Muscle layer of colon (tissue), 2 donors: ENCODE results near the gene GRIN3A.

Experiments used
- H3K27ac ChIP-seq: one replicate; pipeline ENCODE4 v1.7.0; 2013; ENCODE audit warnings: low read depth, mild to moderate bottlenecking, low read length, moderate library complexity
- H3K27me3 ChIP-seq, 2 donors: one replicate each; pipeline ENCODE4 v1.7.0; 2013; ENCODE audit warnings: low read length in 2 of 2, mild to moderate bottlenecking in 2 of 2; ENCODE audit not compliant: insufficient read depth in 2 of 2, control insufficient read depth in 1 of 2
- H3K36me3 ChIP-seq: one replicate; pipeline ENCODE4 v1.7.0; 2013; ENCODE audit warnings: mild to moderate bottlenecking, low read length; ENCODE audit not compliant: insufficient read depth
- H3K4me1 ChIP-seq: one replicate; pipeline ENCODE4 v1.7.0; 2013; ENCODE audit warnings: mild to moderate bottlenecking, low read length; ENCODE audit not compliant: insufficient read depth
- H3K4me3 ChIP-seq, 2 donors: one replicate each; pipeline ENCODE4 v1.7.0; 2013; ENCODE audit warnings: low read length in 2 of 2, low read depth in 1 of 2, mild to moderate bottlenecking in 1 of 2, moderate library complexity in 1 of 2
- H3K9ac ChIP-seq: one replicate; pipeline ENCODE4 v1.7.0; 2013; ENCODE audit warnings: low read length
- H3K9me3 ChIP-seq: one replicate; pipeline ENCODE4 v1.7.0; 2013; ENCODE audit warnings: mild to moderate bottlenecking, low read length
- donor health status: abdominal sarcoma.
- donor health status: Adenocarcinoma of cecum.

The GRIN3A gene

GRCh38 chr9:101664453-101664852, 74.0 kb downstream of the GRIN3A start:
- Histone ChIP-seq H3K4me3 (no peak overlapping the region), H3K36me3 (no peaks in the 10 kb centered on the region), H3K27me3 (no peaks in the 10 kb centered on the region), H3K9me3 (no peaks in the 10 kb centered on the region), H3K9ac (no peak overlapping the region), H3K4me1 (no peaks in the 10 kb centered on the region), H3K27ac (no peak overlapping the region)

DNA sequence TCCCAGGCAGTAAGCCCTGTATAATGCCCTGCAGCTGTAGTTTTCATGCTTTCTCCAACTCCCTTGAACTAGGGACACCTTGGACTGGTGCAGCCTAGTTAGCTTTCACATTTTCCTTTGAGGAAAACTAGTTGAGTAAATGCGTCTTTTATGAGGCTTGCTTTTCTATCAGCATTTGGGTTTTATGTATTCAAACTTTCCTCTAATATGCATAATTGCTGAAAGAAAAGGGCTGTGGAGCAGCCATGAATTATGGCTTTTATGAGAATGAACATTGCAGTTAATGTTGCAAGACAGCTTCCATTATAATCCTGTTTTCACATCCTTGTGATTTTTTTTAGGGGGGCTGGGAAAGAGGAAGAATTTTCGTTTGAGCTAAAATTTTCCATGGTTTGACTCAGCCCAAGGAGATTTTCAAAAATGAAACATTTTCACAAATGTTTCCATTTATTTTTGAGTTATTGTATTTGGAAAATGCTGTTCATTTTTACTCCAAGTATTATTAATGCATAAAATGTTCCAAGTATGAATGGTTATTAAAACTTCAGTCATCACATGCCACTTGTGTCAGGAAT, 85.8 kb downstream of the GRIN3A start:
- H3K4me1 ChIP-seq: no peaks in the 10 kb centered on the region
- no peak overlapping the region for H3K27ac ChIP-seq
- H3K9ac ChIP-seq: no peak overlapping the region
- no peaks in the 10 kb centered on the region for H3K9me3 ChIP-seq
- no peaks in the 10 kb centered on the region for H3K36me3 ChIP-seq
- no peak overlapping the region for H3K4me3 ChIP-seq
- no peaks in the 10 kb centered on the region for H3K27me3 ChIP-seq

DNA sequence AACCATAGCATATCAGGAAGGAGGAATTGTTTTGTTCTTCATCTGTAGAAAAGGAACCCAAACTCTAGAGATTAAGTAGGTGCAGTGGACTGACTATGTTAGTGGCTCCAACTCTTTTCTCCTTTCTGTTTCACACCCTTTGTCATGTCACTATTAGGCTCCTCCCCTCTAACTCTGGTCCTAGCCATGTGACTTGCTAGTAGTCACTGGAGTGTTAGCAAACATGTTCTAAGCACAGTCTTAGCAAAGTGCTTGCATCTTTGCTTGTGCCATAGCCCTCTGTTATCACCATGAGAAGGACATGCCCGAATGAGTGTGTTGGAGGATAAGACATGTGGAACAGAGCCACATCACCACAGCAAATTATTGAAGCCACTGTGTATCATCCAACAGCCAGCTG, 88.3 kb downstream of the GRIN3A start:
- Histone ChIP-seq H3K9ac (no peak overlapping the region), H3K36me3 (no peaks in the 10 kb centered on the region), H3K27ac (no peak overlapping the region), H3K9me3 (no peaks in the 10 kb centered on the region), H3K4me1 (no peaks in the 10 kb centered on the region), H3K27me3 (no peaks in the 10 kb centered on the region), H3K4me3 (no peak overlapping the region)

DNA sequence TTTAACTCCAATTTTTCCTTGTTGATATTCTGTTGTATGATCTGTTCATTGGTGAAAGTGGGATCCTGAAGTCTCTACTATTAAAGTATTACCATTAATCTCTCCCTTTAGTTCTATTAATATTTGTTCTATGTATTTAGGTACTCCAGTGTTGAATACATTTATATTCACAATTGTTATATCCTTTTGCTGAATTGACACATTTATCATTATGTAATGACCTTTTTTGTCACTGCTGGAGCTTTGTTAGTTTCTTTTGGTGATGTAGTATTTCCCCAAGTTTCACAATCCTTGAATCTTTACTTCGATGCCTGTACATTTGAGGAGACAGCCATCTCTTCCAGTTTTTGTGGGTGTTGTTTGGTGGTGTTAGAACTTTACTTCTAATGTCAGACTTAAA, 90.0 kb downstream of the GRIN3A start:
- Histone ChIP-seq H3K9me3 (no peaks in the 10 kb centered on the region), H3K4me3 (no peak overlapping the region), H3K4me1 (no peaks in the 10 kb centered on the region), H3K9ac (no peak overlapping the region), H3K36me3 (no peaks in the 10 kb centered on the region), H3K27me3 (no peaks in the 10 kb centered on the region), H3K27ac (no peak overlapping the region)

GRCh38 chr9:101639785-101640665, 98.4 kb downstream of the GRIN3A start:
- no peaks in the 10 kb centered on the region for H3K27me3 ChIP-seq
- peaks cover 11% of the 10 kb centered on the region for H3K4me1 ChIP-seq
- H3K9me3 ChIP-seq: no peaks in the 10 kb centered on the region
- no peak overlapping the region for H3K9ac ChIP-seq
- no peak overlapping the region for H3K27ac ChIP-seq
- no peak overlapping the region for H3K4me3 ChIP-seq
- no peaks in the 10 kb centered on the region for H3K36me3 ChIP-seq

DNA sequence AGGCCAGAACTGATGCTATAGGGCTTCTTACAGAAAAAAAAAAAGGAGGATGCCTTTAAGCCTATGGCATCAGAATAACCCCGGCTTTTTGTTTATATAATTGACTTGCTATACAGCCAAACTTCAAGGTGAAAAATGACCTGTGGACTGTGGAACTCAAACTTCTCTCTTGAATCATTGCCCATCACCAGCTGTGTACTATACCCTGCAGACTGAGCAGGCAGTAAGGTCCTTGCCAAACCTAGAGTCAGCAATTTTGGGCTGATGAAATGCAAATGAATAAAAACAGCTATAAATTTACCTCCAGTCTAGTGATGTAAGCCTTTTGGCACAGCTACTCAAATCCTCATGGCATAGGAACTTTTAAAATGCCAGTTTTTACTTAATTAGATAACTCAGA, 99.1 kb downstream of the GRIN3A start:
- Histone ChIP-seq H3K9me3 (no peaks in the 10 kb centered on the region), H3K9ac (no peak overlapping the region), H3K4me1 (peaks cover 11% of the 10 kb centered on the region), H3K27ac (no peak overlapping the region), H3K4me3 (no peak overlapping the region), H3K36me3 (no peaks in the 10 kb centered on the region), H3K27me3 (no peaks in the 10 kb centered on the region)

DNA sequence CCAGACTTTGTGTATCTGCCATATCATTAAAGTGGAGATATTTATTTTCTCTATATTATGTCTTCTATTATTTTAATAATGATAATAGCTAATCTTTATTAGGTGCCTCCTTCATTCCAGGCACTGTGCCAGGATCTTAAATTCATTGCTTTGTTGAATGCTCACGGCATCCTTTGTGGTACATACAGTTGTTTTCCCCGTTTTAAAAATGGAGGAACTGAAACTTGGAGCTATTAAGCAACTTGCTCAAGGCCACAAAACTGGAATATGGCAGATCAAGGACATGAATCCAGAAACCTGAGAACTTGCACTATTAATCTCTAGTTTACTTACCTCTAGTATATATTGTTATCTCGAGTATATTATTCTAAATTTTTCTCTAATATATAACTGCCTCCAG, 102.2 kb downstream of the GRIN3A start:
- Histone ChIP-seq H3K4me3 (no peak overlapping the region), H3K9me3 (no peaks in the 10 kb centered on the region), H3K9ac (no peak overlapping the region), H3K27ac (no peak overlapping the region), H3K4me1 (peaks cover 11% of the 10 kb centered on the region), H3K27me3 (no peaks in the 10 kb centered on the region), H3K36me3 (no peaks in the 10 kb centered on the region)

GRCh38 chr9:101635473-101635872, 103.0 kb downstream of the GRIN3A start:
- H3K27me3 ChIP-seq: no peaks in the 10 kb centered on the region
- no peak overlapping the region for H3K9ac ChIP-seq
- peaks cover 11% of the 10 kb centered on the region for H3K4me1 ChIP-seq
- H3K27ac ChIP-seq: no peak overlapping the region
- no peaks in the 10 kb centered on the region for H3K9me3 ChIP-seq
- no peak overlapping the region for H3K4me3 ChIP-seq
- H3K36me3 ChIP-seq: no peaks in the 10 kb centered on the region

GRCh38 chr9:101634741-101635409, 103.6 kb downstream of the GRIN3A start:
- no peaks in the 10 kb centered on the region for H3K27me3 ChIP-seq

DNA sequence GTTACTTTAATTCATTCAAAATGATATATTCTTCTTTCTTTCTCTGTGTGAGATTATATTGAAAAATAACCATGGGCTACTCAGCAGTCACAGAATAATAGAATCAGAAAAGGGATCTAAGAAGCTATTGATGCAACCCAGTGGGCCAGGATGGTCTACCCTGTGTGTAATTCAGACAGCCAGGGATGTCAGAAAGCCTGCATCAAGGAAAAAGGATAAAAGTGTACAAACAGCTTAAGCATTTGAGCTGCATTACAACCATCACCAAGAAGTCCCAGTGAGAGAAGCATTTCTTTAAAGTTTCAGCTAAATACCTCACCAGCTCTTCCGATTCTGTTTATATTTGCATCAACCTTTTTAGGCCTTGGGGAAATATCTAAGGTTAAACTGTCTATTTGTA, 105.8 kb downstream of the GRIN3A start:
- no peak overlapping the region for H3K4me3 ChIP-seq
- H3K27me3 ChIP-seq: no peaks in the 10 kb centered on the region
- H3K4me1 ChIP-seq: no peaks in the 10 kb centered on the region
- H3K9ac ChIP-seq: no peak overlapping the region
- H3K9me3 ChIP-seq: no peaks in the 10 kb centered on the region
- H3K27ac ChIP-seq: no peak overlapping the region
- H3K36me3 ChIP-seq: no peaks in the 10 kb centered on the region

More at GRCh38 chr9:101634741-101635409, 103.6 kb downstream of the GRIN3A start:
- H3K9me3 ChIP-seq: no peaks in the 10 kb centered on the region
- H3K27ac ChIP-seq: no peak overlapping the region
- no peaks in the 10 kb centered on the region for H3K36me3 ChIP-seq
- no peak overlapping the region for H3K9ac ChIP-seq
- H3K4me3 ChIP-seq: no peak overlapping the region
- H3K4me1 ChIP-seq: peaks cover 9% of the 10 kb centered on the region

- Histone ChIP-seq H3K9me3 (no peaks in the 10 kb centered on the region), H3K9ac (no peak overlapping the region), H3K27ac (no peak overlapping the region), H3K4me1 (no peaks in the 10 kb centered on the region), H3K27me3 (no peaks in the 10 kb centered on the region), H3K4me3 (no peak overlapping the region), H3K36me3 (no peaks in the 10 kb centered on the region)
These were observed 106.6 kb downstream of the GRIN3A start for GRCh38 chr9:101631892-101632291.
